Glutamatergic neuron (in vitro differentiated cells): ENCODE measurements around the gene BCKDHB. TPM values are rescaled to one million over a fixed set of nuclear protein-coding genes. Genes with fewer than 3 reads are reported as not detected.
"Not testable (repeated sequence)": the region's sequence is repeated elsewhere in the genome, so short reads cannot be mapped to it uniquely, and the experiment has no call there.

ENCODE experiments used
- DNase-seq: peaks from one replicate; pipeline ENCODE4 v3.0.0; 2022
- H3K27ac Mint-ChIP-seq: one replicate; pipeline ENCODE4 v1.8.0; 2020; ENCODE audit warnings: mild to moderate bottlenecking, mixed read lengths, inconsistent platforms; ENCODE audit not compliant: unreplicated experiment
- H3K27me3 Mint-ChIP-seq: one replicate; pipeline ENCODE4 v1.8.0; 2020; ENCODE audit warnings: mild to moderate bottlenecking, moderate library complexity, mixed read lengths, inconsistent platforms; ENCODE audit not compliant: unreplicated experiment
- H3K36me3 Mint-ChIP-seq: one replicate; pipeline ENCODE4 v1.8.0; 2020; ENCODE audit warnings: mild to moderate bottlenecking, mixed read lengths, inconsistent platforms; ENCODE audit not compliant: unreplicated experiment
- H3K4me1 Mint-ChIP-seq: one replicate; pipeline ENCODE4 v1.8.0; 2020; ENCODE audit warnings: mild to moderate bottlenecking, low read depth, mixed read lengths, inconsistent platforms; ENCODE audit not compliant: unreplicated experiment
- H3K4me3 Mint-ChIP-seq: one replicate; pipeline ENCODE4 v1.8.0; 2020; ENCODE audit warnings: mild to moderate bottlenecking, mixed read lengths, inconsistent platforms; ENCODE audit not compliant: unreplicated experiment
- H3K9me3 Mint-ChIP-seq: one replicate; pipeline ENCODE4 v1.8.0; 2020; ENCODE audit warnings: mild to moderate bottlenecking, moderate library complexity, mixed read lengths, inconsistent platforms; ENCODE audit not compliant: unreplicated experiment
- total RNA-seq: library from RNA; stranded (reverse); fragmentation: NEBNext Ultra II Directional; extraction: Animal tissue kit (Norgen Biotek cat#: 25700); gene quantifications from one replicate; pipeline ENCODE4 v1.2.1, GENCODE V29; 2021; ENCODE audit not compliant: unreplicated experiment
- TF ChIP-seq, protein P1 (sequence below): fragments of 200-600 bp; sonication (generic); IDR thresholded peaks from one replicate; pipeline ENCODE4 v1.5.0; 2021; ENCODE audit not compliant: partially characterized antibody, unreplicated experiment

Gene BCKDHB
- total RNA-seq, 1 donor from 2014 or later = 13.6 TPM

GRCh38 chr6:80209430-80209829 is 103.0 kb downstream of the BCKDHB start:
- Mint-ChIP-seq H3K36me3 (no peaks in the 10 kb centered on the region), H3K27ac (no peak overlapping the region)

GRCh38 chr6:80210618-80211017 is 104.1 kb downstream of the BCKDHB start:
- Mint-ChIP-seq H3K4me3 (no peak overlapping the region), H3K36me3 (no peaks in the 10 kb centered on the region), H3K4me1 (peaks cover 16% of the 10 kb centered on the region), H3K27ac (peak overlapping the region; percentile 85), H3K9me3 (peaks cover 1% of the 10 kb centered on the region), H3K27me3 (no peaks in the 10 kb centered on the region)
- TF ChIP-seq, protein P1, sequence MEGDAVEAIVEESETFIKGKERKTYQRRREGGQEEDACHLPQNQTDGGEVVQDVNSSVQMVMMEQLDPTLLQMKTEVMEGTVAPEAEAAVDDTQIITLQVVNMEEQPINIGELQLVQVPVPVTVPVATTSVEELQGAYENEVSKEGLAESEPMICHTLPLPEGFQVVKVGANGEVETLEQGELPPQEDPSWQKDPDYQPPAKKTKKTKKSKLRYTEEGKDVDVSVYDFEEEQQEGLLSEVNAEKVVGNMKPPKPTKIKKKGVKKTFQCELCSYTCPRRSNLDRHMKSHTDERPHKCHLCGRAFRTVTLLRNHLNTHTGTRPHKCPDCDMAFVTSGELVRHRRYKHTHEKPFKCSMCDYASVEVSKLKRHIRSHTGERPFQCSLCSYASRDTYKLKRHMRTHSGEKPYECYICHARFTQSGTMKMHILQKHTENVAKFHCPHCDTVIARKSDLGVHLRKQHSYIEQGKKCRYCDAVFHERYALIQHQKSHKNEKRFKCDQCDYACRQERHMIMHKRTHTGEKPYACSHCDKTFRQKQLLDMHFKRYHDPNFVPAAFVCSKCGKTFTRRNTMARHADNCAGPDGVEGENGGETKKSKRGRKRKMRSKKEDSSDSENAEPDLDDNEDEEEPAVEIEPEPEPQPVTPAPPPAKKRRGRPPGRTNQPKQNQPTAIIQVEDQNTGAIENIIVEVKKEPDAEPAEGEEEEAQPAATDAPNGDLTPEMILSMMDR = no peak
- DNase-seq = no peak

More at GRCh38 chr6:80209430-80209829, 103.0 kb downstream of the BCKDHB start:
- no peaks in the 10 kb centered on the region for H3K27me3 Mint-ChIP-seq
- H3K9me3 Mint-ChIP-seq = peaks cover 1% of the 10 kb centered on the region
- peaks cover 16% of the 10 kb centered on the region for H3K4me1 Mint-ChIP-seq
- DNase-seq = no peak
- H3K4me3 Mint-ChIP-seq = no peak overlapping the region
- TF ChIP-seq, protein P1 = no peak

DNA sequence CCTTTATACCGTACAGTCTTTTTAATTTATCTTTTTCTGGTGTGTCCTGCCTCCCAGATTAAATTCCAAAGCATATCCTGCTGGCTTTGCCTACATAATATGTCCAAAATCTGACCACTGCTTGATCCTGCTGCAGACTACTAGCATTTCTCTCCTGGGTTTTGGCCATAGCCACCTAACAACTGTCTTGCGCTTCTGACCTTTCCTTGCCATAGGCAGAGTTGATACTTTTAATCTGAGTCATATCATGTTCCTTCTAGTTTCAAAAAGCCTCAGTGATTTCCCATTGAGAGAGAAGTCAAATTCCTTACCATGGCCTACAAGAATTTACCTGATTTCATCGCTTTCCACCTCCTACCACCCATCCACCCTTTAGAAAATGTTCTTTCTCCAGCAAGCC is 104.8 kb downstream of the BCKDHB start:
- no peak for DNase-seq
- H3K4me1 Mint-ChIP-seq = peaks cover 16% of the 10 kb centered on the region
- H3K36me3 Mint-ChIP-seq = no peaks in the 10 kb centered on the region
- TF ChIP-seq, protein P1 = no peak
- peak overlapping the region; percentile 3 for H3K4me3 Mint-ChIP-seq
- no peak overlapping the region for H3K27ac Mint-ChIP-seq
- peaks cover 1% of the 10 kb centered on the region for H3K9me3 Mint-ChIP-seq
- H3K27me3 Mint-ChIP-seq = no peaks in the 10 kb centered on the region

GRCh38 chr6:80211890-80212289 is 105.4 kb downstream of the BCKDHB start:
- H3K27ac Mint-ChIP-seq, DNase-seq, H3K4me3 Mint-ChIP-seq, H3K9me3 Mint-ChIP-seq, H3K36me3 Mint-ChIP-seq, H3K27me3 Mint-ChIP-seq: not testable (repeated sequence)
- peaks cover 16% of the 10 kb centered on the region for H3K4me1 Mint-ChIP-seq

DNA sequence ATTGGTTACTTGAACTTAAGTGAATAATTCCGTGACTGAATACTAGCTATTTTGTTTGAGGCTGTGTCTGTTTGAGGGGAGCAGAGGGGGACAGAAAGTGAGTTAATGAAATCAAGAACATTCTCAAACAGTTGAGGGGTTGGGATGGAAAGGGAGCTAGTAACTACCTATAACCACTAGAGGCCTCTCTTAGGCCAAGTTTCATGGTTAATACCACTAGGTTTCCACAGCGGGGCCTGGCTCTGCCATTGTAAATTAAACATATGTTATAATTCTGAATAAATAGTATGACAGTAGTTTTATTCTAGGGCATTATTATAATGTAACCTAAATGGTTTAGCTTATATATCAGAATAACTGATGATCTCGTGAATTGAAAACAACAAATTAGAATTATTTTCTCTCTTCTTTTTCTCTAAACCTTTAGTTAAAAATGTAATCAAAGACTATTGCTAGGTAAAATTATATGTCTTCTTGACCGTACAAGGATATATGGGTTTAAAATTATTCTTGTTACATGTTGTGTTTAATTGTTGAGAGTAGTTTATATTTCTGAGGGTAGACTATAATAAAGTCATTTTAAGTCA is 108.1 kb downstream of the BCKDHB start:
- TF ChIP-seq, protein P1 = peak; percentile 71
- Mint-ChIP-seq H3K36me3 (no peaks in the 10 kb centered on the region), H3K4me1 (peaks cover 21% of the 10 kb centered on the region), H3K27me3 (peaks cover 2% of the 10 kb centered on the region), H3K27ac (no peak overlapping the region), H3K4me3 (no peak overlapping the region), H3K9me3 (peaks cover 1% of the 10 kb centered on the region)
- peak; percentile 30 for DNase-seq

- Mint-ChIP-seq H3K27me3 (peaks cover 2% of the 10 kb centered on the region), H3K4me1 (peaks cover 20% of the 10 kb centered on the region), H3K27ac (no peak overlapping the region), H3K4me3 (no peak overlapping the region), H3K9me3 (peaks cover 2% of the 10 kb centered on the region), H3K36me3 (no peaks in the 10 kb centered on the region)
- TF ChIP-seq, protein P1 = no peak
- no peak for DNase-seq
These were observed 108.6 kb downstream of the BCKDHB start for GRCh38 chr6:80215063-80215462.
